Measurements from ENCODE around the gene FIZ1.
A peak's percentile ranks its signal among the peaks of the same experiment; 100 is the strongest.

Gene FIZ1

GRCh38 chr19:55599468-55599841, at the start of gene FIZ1:
TSS of gene FIZ1 (minus strand) at chr19:55599517. CDS start at chr19:55597865, 1,652 bp downstream.
- peak; percentile 87 to 99 (median 97) for DNase-seq

- DNase-seq: peak in 1 of 58 donors; percentile 41
These were observed 49.4 kb upstream of the FIZ1 start for GRCh38 chr19:55648585-55649267.

- DNase-seq: peak in 56 of 58 donors; percentile 47 to 89 (median 72)
These were observed 48.6 kb upstream of the FIZ1 start, which contains the start of gene CCDC106 for GRCh38 chr19:55647732-55648584. TSS of gene CCDC106 (plus strand) at chr19:55648212. CDS start at chr19:55649047, 835 bp downstream.

GRCh38 chr19:55646889-55647731, 47.8 kb upstream of the FIZ1 start:
- DNase-seq: peak in 1 of 58 donors; percentile 15

GRCh38 chr19:55645512-55645881, 46.2 kb upstream of the FIZ1 start:
- no peak for DNase-seq

GRCh38 chr19:55644842-55645511, 45.7 kb upstream of the FIZ1 start:
- no peak for DNase-seq

- DNase-seq: no peak
These were observed 45.0 kb upstream of the FIZ1 start for GRCh38 chr19:55644191-55644833.

- DNase-seq: peak in 1 of 58 donors; percentile 55
These were observed 44.5 kb upstream of the FIZ1 start for GRCh38 chr19:55643887-55644176.

- peak in 55 of 58 donors; percentile 16 to 79 (median 58) for DNase-seq
These were observed 43.9 kb upstream of the FIZ1 start, which contains the start of gene ZNF581 for GRCh38 chr19:55643003-55643886. TSS of gene ZNF581 (plus strand) at chr19:55643649. CDS start at chr19:55644572, 923 bp downstream.

- peak in 5 of 58 donors; percentile 7 to 37 (median 13) for DNase-seq
These were observed 43.1 kb upstream of the FIZ1 start for GRCh38 chr19:55642153-55643002.

GRCh38 chr19:55641426-55642152, 42.3 kb upstream of the FIZ1 start:
- peak in 3 of 58 donors; percentile 32 to 59 (median 44) for DNase-seq

- peak in 50 of 58 donors; percentile 27 to 86 (median 67) for DNase-seq
These were observed 41.5 kb upstream of the FIZ1 start, which contains the start of gene ZNF580 for GRCh38 chr19:55640577-55641425. TSS of gene ZNF580 (plus strand) at chr19:55641002. CDS start at chr19:55642509, 1,507 bp downstream.

- peak in 45 of 58 donors; percentile 24 to 67 (median 52) for DNase-seq
These were observed 40.8 kb upstream of the FIZ1 start for GRCh38 chr19:55640043-55640576.

- peak in 3 of 58 donors; percentile 4 to 31 (median 9) for DNase-seq
These were observed 39.6 kb upstream of the FIZ1 start for GRCh38 chr19:55638864-55639359.

GRCh38 chr19:55637534-55637933, 38.2 kb upstream of the FIZ1 start:
- DNase-seq: no peak

GRCh38 chr19:55636723-55637122, 37.4 kb upstream of the FIZ1 start:
- DNase-seq: no peak

All from anterior cingulate cortex (tissue), 58 donors.